Measurements from ENCODE around the gene CFAP92. TPM values are rescaled to one million over a fixed set of nuclear protein-coding genes. Genes with fewer than 3 reads are reported as not detected.

CFAP92 gene
- total RNA-seq, 1 donor from 2014 or later = not detected

DNA sequence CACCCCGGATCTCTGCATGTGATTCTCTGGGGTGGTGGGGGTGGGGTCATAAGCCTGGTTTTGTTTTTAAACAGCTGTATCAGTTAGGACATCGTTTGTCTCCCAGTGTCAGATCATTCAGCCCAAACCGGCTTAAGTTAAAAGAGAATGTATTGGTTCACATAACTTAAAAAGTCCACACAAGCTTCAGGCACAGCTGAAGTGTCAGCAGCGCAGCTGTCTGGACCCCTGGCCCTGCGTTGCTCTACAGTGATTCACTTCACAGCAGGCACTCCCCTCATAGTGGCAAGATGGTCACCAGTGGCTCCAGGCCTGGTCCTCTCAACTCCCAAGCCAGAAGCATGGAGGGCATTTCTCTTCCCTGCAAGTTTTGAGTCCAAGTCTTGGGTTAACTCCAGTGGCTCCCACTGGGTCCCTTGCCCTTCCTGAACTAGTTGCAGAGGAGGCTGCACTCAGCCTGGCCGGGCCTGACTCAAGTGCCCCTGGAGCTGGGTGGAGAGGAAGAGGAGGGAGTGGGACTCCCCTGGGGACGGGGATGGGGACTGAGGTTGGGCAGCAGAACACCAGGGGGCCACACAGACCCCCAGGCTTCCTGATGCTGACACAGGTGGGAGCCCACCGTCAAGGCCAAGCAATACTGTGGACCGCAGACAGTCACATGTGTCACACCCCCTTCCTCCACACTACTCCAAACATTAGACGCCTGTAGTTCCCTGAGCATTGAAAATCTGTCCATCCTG lies 37.8 kb upstream of the CFAP92 start:
- intact Hi-C loops (cut with micrococcal nuclease) = no loop called here
- no peaks in the 10 kb centered on the region for H3K9me3 Mint-ChIP-seq
- no peak for DNase-seq
- no peak overlapping the region for H3K4me3 Mint-ChIP-seq
- H3K27me3 Mint-ChIP-seq = peaks cover 4% of the 10 kb centered on the region
- H3K36me3 Mint-ChIP-seq (ENCODE audit: low read depth) = no peaks in the 10 kb centered on the region
- peaks cover 8% of the 10 kb centered on the region for H3K4me1 Mint-ChIP-seq
- H3K27ac Mint-ChIP-seq = no peak overlapping the region

DNA sequence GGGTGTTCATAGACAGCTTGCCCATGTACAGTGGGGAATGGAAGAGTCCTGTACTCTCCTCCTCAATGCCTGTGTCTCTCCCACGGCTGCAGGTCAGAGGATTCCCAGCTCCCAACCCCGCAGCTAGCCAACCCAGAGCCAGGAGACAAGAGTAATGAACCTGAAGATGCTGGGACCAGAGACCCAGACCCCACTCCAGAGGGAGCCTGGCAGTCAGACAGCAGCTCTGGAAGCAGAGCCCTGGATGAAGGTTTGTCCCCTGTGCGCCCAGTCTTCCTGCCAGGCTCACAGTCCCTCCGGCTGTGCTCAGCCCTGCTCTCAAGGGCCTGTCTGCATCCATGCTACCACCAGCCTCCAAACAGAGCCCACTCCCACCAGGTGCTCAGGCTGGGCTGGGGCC lies 36.7 kb upstream of the CFAP92 start:
- H3K27me3 Mint-ChIP-seq = peaks cover 4% of the 10 kb centered on the region
- H3K9me3 Mint-ChIP-seq = no peaks in the 10 kb centered on the region
- no peak overlapping the region for H3K27ac Mint-ChIP-seq

DNA sequence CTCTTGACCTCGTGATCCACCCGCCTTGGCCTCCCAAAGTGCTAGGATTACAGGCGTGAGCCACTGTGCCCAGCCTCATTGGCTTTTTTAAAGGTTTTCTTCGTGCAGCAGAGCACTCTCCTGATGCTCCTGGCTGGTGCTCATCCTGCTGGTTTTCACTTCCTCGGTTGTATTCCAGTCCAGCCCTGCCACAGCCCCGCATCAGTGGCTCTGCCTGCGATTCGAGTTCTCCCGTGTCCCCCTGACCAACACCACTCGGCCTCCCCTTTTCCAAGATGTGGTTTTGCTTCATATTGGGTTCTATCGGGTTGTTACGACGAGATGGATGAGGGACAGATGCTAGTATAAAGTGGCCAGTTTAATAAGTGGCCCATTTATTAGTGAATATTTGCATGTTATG lies 35.0 kb upstream of the CFAP92 start:
- Mint-ChIP-seq H3K36me3 (ENCODE audit: low read depth) (no peaks in the 10 kb centered on the region), H3K4me3 (no peak overlapping the region), H3K27ac (no peak overlapping the region), H3K4me1 (peaks cover 11% of the 10 kb centered on the region), H3K9me3 (no peaks in the 10 kb centered on the region), H3K27me3 (peaks cover 9% of the 10 kb centered on the region)
- no peak for DNase-seq
- intact Hi-C loops (cut with micrococcal nuclease) = no loop called here

More for the DNA sequence above, 36.7 kb upstream of the CFAP92 start:
- Mint-ChIP-seq H3K4me3 (no peak overlapping the region), H3K36me3 (ENCODE audit: low read depth) (no peaks in the 10 kb centered on the region), H3K4me1 (peaks cover 14% of the 10 kb centered on the region)
- intact Hi-C loops (cut with micrococcal nuclease) = no loop called here
- no peak for DNase-seq

DNA sequence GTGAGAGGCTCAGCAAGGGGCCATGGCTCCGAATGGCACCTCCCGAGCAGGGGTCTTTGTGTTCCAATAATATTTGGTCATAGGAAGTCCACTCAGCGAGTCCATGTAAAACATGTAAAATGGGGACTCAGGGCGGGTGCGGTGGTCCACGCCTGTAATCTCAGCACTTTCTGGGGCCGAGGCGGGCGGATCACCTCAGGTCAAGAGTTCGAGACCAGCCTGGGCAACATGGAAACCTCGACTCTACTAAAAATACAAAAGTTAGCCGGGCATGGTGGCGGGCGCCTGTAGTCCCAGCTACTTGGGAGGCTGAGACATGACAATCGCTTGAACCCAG lies 33.6 kb upstream of the CFAP92 start:
- Mint-ChIP-seq H3K4me1 (peaks cover 11% of the 10 kb centered on the region), H3K9me3 (no peaks in the 10 kb centered on the region), H3K27me3 (peaks cover 9% of the 10 kb centered on the region), H3K27ac (no peak overlapping the region), H3K36me3 (ENCODE audit: low read depth) (no peaks in the 10 kb centered on the region), H3K4me3 (peak overlapping the region; percentile 84)
- intact Hi-C loops (cut with micrococcal nuclease) = loop anchor here (1.0 kb wide), 3 partner anchors 11 to 134 kb away; partner anchors contain the start of genes CFAP92 and ISY1
- no peak for DNase-seq

DNA sequence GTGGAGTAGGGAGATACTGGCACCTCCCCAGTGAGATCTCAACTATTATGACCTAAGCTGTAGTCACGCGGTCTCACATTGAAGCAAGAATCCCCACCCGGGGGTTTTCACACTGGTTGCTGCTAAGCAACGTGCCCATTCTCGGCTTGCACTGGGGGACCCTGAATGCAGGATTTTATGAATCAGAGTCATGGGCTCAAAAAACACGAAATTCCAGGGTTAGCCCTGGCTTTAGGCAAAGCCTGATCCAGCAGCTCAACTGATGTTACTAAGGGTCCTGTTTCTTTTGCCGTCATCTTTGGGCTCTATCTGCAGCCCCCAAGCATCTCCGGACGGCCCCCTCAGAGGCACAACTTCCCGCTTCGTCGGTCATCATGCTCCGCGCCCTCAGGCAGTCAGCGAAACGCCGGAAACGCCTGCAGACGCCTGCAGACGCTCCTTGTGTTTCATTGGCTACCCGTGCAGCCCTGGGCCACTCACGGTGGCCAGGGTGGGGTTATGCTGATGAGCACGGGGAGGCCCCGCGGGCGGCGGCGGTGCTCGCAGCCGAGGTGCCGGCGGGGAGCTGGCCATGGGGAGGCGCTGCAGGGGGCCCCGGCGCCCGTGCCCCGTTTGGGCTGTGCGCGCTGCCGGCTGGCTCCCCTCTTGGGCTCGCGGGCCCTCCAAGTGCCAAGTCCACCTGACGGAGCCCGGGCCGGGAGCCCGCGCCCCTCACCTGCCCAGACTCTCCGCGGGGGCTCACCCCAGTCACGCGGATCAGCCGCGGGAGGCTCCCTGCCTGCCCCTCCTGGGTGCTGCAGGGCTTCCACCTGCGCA lies 33.1 kb upstream of the CFAP92 start:
- peak overlapping the region; percentile 92 for H3K27ac Mint-ChIP-seq
- peak overlapping the region; percentile 84 for H3K4me3 Mint-ChIP-seq
- H3K9me3 Mint-ChIP-seq = no peaks in the 10 kb centered on the region
- intact Hi-C loops (cut with micrococcal nuclease) = loop anchor here (1.0 kb wide), 3 partner anchors 11 to 134 kb away; partner anchors contain the start of genes CFAP92 and ISY1
- H3K27me3 Mint-ChIP-seq = peaks cover 9% of the 10 kb centered on the region
- DNase-seq = peak; percentile 98
- H3K36me3 Mint-ChIP-seq (ENCODE audit: low read depth) = no peaks in the 10 kb centered on the region
- peaks cover 11% of the 10 kb centered on the region for H3K4me1 Mint-ChIP-seq

DNA sequence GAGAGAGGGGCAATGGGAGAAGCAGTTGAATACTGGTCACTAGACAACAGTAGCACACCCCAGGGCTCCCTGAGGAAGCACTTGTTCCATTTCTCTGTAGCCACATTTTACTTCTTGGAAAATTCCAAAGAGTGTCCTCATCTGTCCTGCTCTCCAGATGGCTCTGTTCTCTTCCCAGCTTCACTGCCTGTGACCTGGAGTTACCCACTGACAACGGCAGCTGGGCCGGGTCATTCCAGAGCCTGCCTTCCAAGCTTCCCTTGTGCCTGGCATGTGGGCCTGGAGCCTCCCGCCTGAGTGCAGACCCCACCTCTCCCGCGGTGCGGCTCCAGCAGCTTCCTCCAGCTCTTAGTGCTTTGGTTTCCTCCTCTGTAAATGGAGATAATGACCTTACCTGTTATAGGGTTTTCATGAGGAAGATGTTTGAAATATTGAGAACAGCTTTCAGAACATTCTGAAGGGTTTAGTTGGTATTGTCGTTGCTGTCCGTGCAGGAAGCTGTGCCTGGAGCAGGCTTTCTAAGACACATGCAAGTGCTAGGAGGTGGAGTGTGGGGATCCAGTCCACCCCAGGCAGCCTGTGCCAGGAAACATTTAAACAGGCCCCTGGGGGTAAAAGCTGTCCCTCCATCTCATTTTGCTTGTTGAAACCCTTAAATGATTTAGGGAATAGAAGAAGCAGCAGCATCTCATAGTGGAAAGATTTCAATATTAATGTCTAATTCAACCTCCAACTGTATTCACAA lies 32.0 kb upstream of the CFAP92 start:
- Mint-ChIP-seq H3K4me1 (peaks cover 11% of the 10 kb centered on the region), H3K27me3 (peaks cover 9% of the 10 kb centered on the region), H3K4me3 (peak overlapping the region; percentile 84), H3K27ac (peak overlapping the region; percentile 92), H3K36me3 (ENCODE audit: low read depth) (no peaks in the 10 kb centered on the region), H3K9me3 (no peaks in the 10 kb centered on the region)
- no peak for DNase-seq
- intact Hi-C loops (cut with micrococcal nuclease) = no loop called here

DNA sequence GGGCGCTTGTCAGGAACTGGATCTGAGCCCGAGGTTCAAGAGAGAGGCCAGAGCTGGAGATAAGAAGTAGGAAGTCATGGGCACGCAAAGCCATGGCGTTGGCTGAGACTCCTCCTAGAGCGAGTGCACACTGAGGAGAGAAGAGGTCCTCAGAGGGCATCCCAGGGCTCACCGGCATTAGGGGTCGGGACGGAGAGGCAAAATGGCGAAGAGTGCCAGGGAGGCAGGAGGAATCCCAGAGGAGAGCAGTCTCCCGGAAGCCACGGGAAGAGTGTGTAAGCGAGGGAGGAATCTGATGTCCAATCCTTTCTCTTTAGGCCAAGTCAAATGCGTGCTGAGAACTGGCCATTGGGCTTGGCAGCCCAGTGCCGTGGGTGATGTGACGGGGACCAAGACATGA lies 31.2 kb upstream of the CFAP92 start:
- Mint-ChIP-seq H3K27me3 (peaks cover 9% of the 10 kb centered on the region), H3K4me3 (no peak overlapping the region), H3K27ac (no peak overlapping the region), H3K4me1 (peaks cover 11% of the 10 kb centered on the region), H3K36me3 (ENCODE audit: low read depth) (no peaks in the 10 kb centered on the region), H3K9me3 (no peaks in the 10 kb centered on the region)
- intact Hi-C loops (cut with micrococcal nuclease) = no loop called here
- DNase-seq = no peak

DNA sequence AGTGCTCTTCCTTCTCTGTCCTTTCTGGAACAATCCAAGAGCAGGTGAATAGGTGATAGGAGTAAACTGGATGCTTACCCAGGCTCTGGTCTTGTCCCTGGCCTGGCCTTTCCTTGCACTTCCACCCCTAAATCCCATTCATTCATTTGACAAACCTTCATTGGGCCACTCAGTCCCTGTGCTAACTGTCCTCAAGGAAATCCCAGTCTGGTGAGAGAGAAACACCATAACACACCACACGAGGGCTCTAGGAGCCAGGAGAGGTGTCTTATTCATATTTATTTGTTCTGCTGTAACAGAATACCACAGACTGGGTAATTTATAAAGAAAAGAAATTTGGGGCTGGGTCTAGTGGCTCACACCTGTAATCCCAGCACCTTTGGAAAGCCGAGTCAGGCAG lies 30.0 kb upstream of the CFAP92 start:
- Mint-ChIP-seq H3K36me3 (ENCODE audit: low read depth) (no peaks in the 10 kb centered on the region), H3K4me1 (peaks cover 11% of the 10 kb centered on the region), H3K27me3 (peaks cover 6% of the 10 kb centered on the region), H3K27ac (no peak overlapping the region), H3K9me3 (no peaks in the 10 kb centered on the region), H3K4me3 (no peak overlapping the region)
- intact Hi-C loops (cut with micrococcal nuclease) = no loop called here
- DNase-seq = no peak

DNA sequence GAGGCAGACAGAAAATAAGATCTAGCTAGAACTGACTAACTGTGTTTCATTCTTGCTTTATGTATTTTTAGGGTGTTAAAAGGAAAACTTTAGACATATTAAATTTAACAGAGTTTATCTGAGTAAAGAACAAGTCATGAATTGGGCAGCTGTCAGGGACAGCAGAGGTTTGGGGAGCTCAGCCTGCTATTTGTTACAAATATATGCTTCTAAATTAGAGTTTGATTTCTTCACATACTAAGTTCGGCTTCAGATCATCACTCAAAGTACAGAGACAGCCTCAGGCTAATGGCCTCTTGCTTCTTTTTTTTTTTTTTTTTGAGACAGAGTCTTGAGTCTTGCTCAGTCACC lies 29.1 kb upstream of the CFAP92 start:
- peaks cover 5% of the 10 kb centered on the region for H3K27me3 Mint-ChIP-seq
- no peak overlapping the region for H3K4me3 Mint-ChIP-seq
- DNase-seq = no peak
- H3K36me3 Mint-ChIP-seq (ENCODE audit: low read depth) = no peaks in the 10 kb centered on the region
- no peak overlapping the region for H3K27ac Mint-ChIP-seq
- intact Hi-C loops (cut with micrococcal nuclease) = no loop called here
- peaks cover 11% of the 10 kb centered on the region for H3K4me1 Mint-ChIP-seq
- H3K9me3 Mint-ChIP-seq = no peaks in the 10 kb centered on the region

DNA sequence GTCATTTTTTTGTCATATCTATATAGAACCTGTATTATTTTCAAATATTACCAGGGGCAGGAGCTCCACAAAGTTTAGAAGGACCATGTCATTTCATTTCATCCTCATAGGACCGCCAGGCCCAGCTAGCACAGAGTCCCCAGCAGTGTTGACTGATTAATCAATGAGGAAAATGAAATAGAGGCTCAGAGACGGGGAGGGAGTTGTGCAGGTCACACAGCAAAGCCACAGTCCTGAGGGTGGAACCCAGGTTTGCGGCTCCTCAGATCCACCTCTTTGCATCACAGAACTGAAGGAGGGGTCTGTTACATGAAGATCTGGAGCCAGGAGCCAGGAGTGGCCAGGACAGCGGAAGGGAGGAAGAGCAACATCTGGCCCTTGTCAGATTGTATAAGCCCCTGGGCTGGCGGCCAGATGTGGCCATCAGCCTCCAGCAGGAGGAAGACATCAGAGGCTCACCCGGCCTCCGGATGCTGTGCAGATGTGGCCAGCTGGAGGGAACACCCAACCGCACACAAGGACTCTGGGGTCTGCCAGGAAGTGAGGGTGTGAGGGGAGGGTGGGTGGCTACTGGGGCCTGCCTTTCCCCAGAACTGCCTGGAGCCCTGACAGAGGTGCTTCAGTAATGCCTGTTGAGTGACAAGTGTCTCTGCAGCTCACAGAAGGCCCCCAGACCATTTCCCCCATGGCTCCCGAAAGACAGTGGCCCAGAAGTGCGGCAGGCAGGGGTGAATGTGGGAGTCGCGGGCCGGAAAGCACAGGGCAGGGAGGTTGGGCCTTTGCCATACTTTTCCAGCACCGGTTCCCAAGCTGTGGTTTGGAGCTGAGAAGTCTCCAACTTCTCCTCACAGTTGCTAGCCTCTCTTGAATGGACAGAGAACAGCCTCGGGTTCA lies 28.5 kb upstream of the CFAP92 start:
- Mint-ChIP-seq H3K27me3 (peaks cover 5% of the 10 kb centered on the region), H3K4me3 (no peak overlapping the region), H3K36me3 (ENCODE audit: low read depth) (no peaks in the 10 kb centered on the region), H3K27ac (no peak overlapping the region), H3K9me3 (no peaks in the 10 kb centered on the region), H3K4me1 (peaks cover 14% of the 10 kb centered on the region)
- DNase-seq = no peak
- intact Hi-C loops (cut with micrococcal nuclease) = no loop called here

DNA sequence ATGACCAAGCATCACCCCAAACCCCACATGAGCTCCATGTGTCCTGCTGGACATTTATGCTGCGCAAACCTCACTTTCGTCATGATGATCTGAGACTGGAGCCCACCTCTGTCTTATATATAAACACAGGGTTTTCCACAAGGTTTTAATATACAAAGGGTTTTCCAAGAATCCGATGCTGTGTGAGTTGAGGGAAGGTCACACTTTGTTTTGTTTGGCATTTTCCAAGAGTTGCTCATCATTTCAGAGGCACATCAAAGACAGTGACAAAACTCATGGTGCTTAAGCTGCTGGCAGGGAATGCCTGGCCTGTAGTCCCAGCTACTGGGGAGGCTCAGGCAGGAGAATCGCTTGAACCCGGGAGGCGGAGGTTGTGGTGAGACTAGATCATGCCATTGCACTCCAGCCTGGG lies 27.3 kb upstream of the CFAP92 start:
- peaks cover 5% of the 10 kb centered on the region for H3K27me3 Mint-ChIP-seq
- no peaks in the 10 kb centered on the region for H3K36me3 Mint-ChIP-seq (ENCODE audit: low read depth)
- no peak for DNase-seq
- H3K4me1 Mint-ChIP-seq = peaks cover 14% of the 10 kb centered on the region
- no peaks in the 10 kb centered on the region for H3K9me3 Mint-ChIP-seq
- intact Hi-C loops (cut with micrococcal nuclease) = no loop called here
- H3K4me3 Mint-ChIP-seq = no peak overlapping the region
- H3K27ac Mint-ChIP-seq = no peak overlapping the region

DNA sequence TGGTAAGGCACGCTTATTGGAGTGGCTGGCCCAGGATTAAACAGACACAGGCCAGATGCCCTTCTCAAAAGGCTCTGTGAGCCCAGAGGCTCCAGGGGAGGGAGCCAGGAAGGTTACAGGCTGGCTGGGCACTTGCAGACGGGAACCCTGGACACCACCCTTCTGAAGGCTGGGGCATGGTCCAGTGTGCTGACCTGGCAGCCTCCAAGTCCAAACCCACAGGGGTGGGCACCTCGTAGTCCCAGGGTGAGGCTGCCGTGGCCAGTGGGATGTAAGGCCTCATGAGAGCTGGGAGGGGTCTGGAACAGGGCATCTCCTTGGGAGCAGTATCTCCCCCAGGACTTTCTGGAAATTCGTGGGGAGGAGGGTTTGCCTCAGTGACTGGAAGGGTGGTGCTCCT lies 26.8 kb upstream of the CFAP92 start:
- Mint-ChIP-seq H3K4me1 (peaks cover 15% of the 10 kb centered on the region), H3K4me3 (no peak overlapping the region), H3K36me3 (ENCODE audit: low read depth) (no peaks in the 10 kb centered on the region), H3K27ac (no peak overlapping the region), H3K9me3 (no peaks in the 10 kb centered on the region), H3K27me3 (peaks cover 5% of the 10 kb centered on the region)
- DNase-seq = no peak
- intact Hi-C loops (cut with micrococcal nuclease) = no loop called here

DNA sequence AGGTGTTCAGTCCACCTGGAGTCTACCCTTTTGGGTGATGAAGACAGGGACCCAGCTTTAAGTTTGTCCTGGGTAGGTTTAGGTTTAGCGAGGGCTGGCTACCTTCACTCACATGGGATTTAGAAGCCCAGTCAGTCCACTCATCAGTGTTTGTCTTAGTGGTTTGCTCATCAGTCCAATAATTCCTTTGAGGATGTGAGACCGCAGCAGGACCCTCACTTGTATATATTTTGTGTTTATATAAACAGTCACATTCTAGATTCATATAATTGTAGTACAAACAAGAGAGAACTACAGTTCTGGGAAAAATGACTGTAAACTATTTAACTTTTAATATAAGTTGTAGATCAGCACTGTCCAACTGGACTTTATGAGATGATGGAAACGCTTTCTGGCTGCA lies 25.4 kb upstream of the CFAP92 start:
- intact Hi-C loops (cut with micrococcal nuclease) = loop anchor here (5.0 kb wide), 1 partner anchor 103 kb away; the partner anchor contains the start of gene RAB43
- Mint-ChIP-seq H3K36me3 (ENCODE audit: low read depth) (no peaks in the 10 kb centered on the region), H3K9me3 (no peaks in the 10 kb centered on the region)

More for the DNA sequence above, 25.4 kb upstream of the CFAP92 start:
- Mint-ChIP-seq H3K27me3 (no peaks in the 10 kb centered on the region), H3K4me1 (peaks cover 23% of the 10 kb centered on the region), H3K27ac (no peak overlapping the region), H3K4me3 (no peak overlapping the region)
- no peak for DNase-seq

Data from activated CD4-positive, alpha-beta T cell treated with anti-CD3 and anti-CD28 coated beads, Interleukin-2, amount 10 ng/mL, durations not matched to agents 24 days and 14 days (primary cell).